Activated naive CD8-positive, alpha-beta T cell (primary cell): ENCODE measurements around the gene GRWD1.

Experiments
- H3K27ac Mint-ChIP-seq: one replicate; pipeline ENCODE4 v1.8.0; 2021; ENCODE audit warnings: mixed read lengths
- H3K27me3 Mint-ChIP-seq: one replicate; pipeline ENCODE4 v1.8.0; 2021; ENCODE audit warnings: mixed read lengths
- H3K36me3 Mint-ChIP-seq: one replicate; pipeline ENCODE4 v1.8.0; 2021; ENCODE audit warnings: mixed read lengths
- H3K4me1 Mint-ChIP-seq: one replicate; pipeline ENCODE4 v1.8.0; 2021; ENCODE audit warnings: low read depth, mixed read lengths
- H3K4me3 Mint-ChIP-seq: one replicate; pipeline ENCODE4 v1.8.0; 2021; ENCODE audit warnings: mild to moderate bottlenecking, mixed read lengths
- H3K9me3 Mint-ChIP-seq: one replicate; pipeline ENCODE4 v1.8.0; 2021; ENCODE audit warnings: low read depth, mixed read lengths

The GRWD1 gene

GRCh38 chr19:48444129-48444935 is 1.5 kb upstream of the GRWD1 start:
- no peaks in the 10 kb centered on the region for H3K9me3 Mint-ChIP-seq

GRCh38 chr19:48444936-48445200 is 915 bp upstream of the GRWD1 start:
- Mint-ChIP-seq H3K36me3 (peaks cover 11% of the 10 kb centered on the region), H3K4me3 (peak overlapping the region; percentile 79), H3K27ac (peak overlapping the region; percentile 93), H3K4me1 (peaks cover 37% of the 10 kb centered on the region), H3K27me3 (peaks cover 10% of the 10 kb centered on the region), H3K9me3 (no peaks in the 10 kb centered on the region)

More at GRCh38 chr19:48444129-48444935, 1.5 kb upstream of the GRWD1 start:
- peak overlapping the region; percentile 79 for H3K4me3 Mint-ChIP-seq
- peak overlapping the region; percentile 93 for H3K27ac Mint-ChIP-seq
- peaks cover 37% of the 10 kb centered on the region for H3K4me1 Mint-ChIP-seq
- peaks cover 10% of the 10 kb centered on the region for H3K27me3 Mint-ChIP-seq
- peaks cover 11% of the 10 kb centered on the region for H3K36me3 Mint-ChIP-seq

- peaks cover 37% of the 10 kb centered on the region for H3K4me1 Mint-ChIP-seq
- peak overlapping the region; percentile 79 for H3K4me3 Mint-ChIP-seq
- H3K27me3 Mint-ChIP-seq: peaks cover 10% of the 10 kb centered on the region
Measured at GRCh38 chr19:48445256-48445605, 552 bp upstream of the GRWD1 start.

GRCh38 chr19:48446579-48446978 is 796 bp downstream of the GRWD1 start:
- H3K27me3 Mint-ChIP-seq: peaks cover 7% of the 10 kb centered on the region
- no peaks in the 10 kb centered on the region for H3K9me3 Mint-ChIP-seq
- peaks cover 37% of the 10 kb centered on the region for H3K4me1 Mint-ChIP-seq
- peak overlapping the region; percentile 93 for H3K27ac Mint-ChIP-seq
- peaks cover 9% of the 10 kb centered on the region for H3K36me3 Mint-ChIP-seq
- H3K4me3 Mint-ChIP-seq: peak overlapping the region; percentile 79

More at GRCh38 chr19:48445256-48445605, 552 bp upstream of the GRWD1 start:
- Mint-ChIP-seq H3K36me3 (peaks cover 11% of the 10 kb centered on the region), H3K9me3 (no peaks in the 10 kb centered on the region), H3K27ac (peak overlapping the region; percentile 93)

GRCh38 chr19:48448563-48448962 is 2.8 kb downstream of the GRWD1 start:
- Mint-ChIP-seq H3K4me3 (peak overlapping the region; percentile 79), H3K36me3 (peaks cover 9% of the 10 kb centered on the region), H3K4me1 (peaks cover 36% of the 10 kb centered on the region), H3K27me3 (peaks cover 5% of the 10 kb centered on the region), H3K9me3 (no peaks in the 10 kb centered on the region), H3K27ac (peak overlapping the region; percentile 41)

GRCh38 chr19:48450441-48450840 is 4.7 kb downstream of the GRWD1 start:
- H3K9me3 Mint-ChIP-seq: no peaks in the 10 kb centered on the region
- peaks cover 9% of the 10 kb centered on the region for H3K36me3 Mint-ChIP-seq
- no peak overlapping the region for H3K27ac Mint-ChIP-seq
- no peak overlapping the region for H3K4me3 Mint-ChIP-seq
- H3K4me1 Mint-ChIP-seq: peaks cover 27% of the 10 kb centered on the region
- no peaks in the 10 kb centered on the region for H3K27me3 Mint-ChIP-seq

GRCh38 chr19:48450863-48451262 is 5.1 kb downstream of the GRWD1 start:
- Mint-ChIP-seq H3K4me1 (peaks cover 25% of the 10 kb centered on the region), H3K36me3 (peaks cover 9% of the 10 kb centered on the region), H3K27ac (no peak overlapping the region), H3K27me3 (no peaks in the 10 kb centered on the region), H3K4me3 (no peak overlapping the region), H3K9me3 (no peaks in the 10 kb centered on the region)

- Mint-ChIP-seq H3K27me3 (no peaks in the 10 kb centered on the region), H3K9me3 (no peaks in the 10 kb centered on the region), H3K4me3 (no peak overlapping the region), H3K27ac (no peak overlapping the region), H3K4me1 (peaks cover 22% of the 10 kb centered on the region), H3K36me3 (peaks cover 9% of the 10 kb centered on the region)
Measured at GRCh38 chr19:48451624-48452023, 5.8 kb downstream of the GRWD1 start.

- Mint-ChIP-seq H3K9me3 (no peaks in the 10 kb centered on the region), H3K27me3 (no peaks in the 10 kb centered on the region), H3K36me3 (peaks cover 9% of the 10 kb centered on the region), H3K4me3 (no peak overlapping the region), H3K4me1 (peaks cover 17% of the 10 kb centered on the region), H3K27ac (no peak overlapping the region)
Measured at GRCh38 chr19:48452289-48453190, 6.8 kb downstream of the GRWD1 start.

GRCh38 chr19:48454150-48454730 is 8.5 kb downstream of the GRWD1 start:
- H3K27me3 Mint-ChIP-seq: no peaks in the 10 kb centered on the region
- H3K27ac Mint-ChIP-seq: no peak overlapping the region
- no peaks in the 10 kb centered on the region for H3K9me3 Mint-ChIP-seq
- H3K36me3 Mint-ChIP-seq: no peaks in the 10 kb centered on the region
- no peak overlapping the region for H3K4me3 Mint-ChIP-seq
- peaks cover 4% of the 10 kb centered on the region for H3K4me1 Mint-ChIP-seq

- H3K36me3 Mint-ChIP-seq: no peaks in the 10 kb centered on the region
- peak within 1 kb of the TSS; percentile 46 for H3K27ac Mint-ChIP-seq
- H3K9me3 Mint-ChIP-seq: no peaks in the 10 kb centered on the region
- no peaks in the 10 kb centered on the region for H3K27me3 Mint-ChIP-seq
- H3K4me1 Mint-ChIP-seq: peaks cover 4% of the 10 kb centered on the region
- no peak within 1 kb of the TSS for H3K4me3 Mint-ChIP-seq
Measured at GRCh38 chr19:48455171-48455907, 9.6 kb downstream of the GRWD1 start, which contains the start of gene KCNJ14. Gene KCNJ14 (plus strand): TSS chr19:48455574. CDS start chr19:48461725, 6,151 bp downstream.

- Mint-ChIP-seq H3K4me3 (no peak overlapping the region), H3K4me1 (peaks cover 4% of the 10 kb centered on the region), H3K9me3 (no peaks in the 10 kb centered on the region), H3K36me3 (no peaks in the 10 kb centered on the region), H3K27ac (no peak overlapping the region), H3K27me3 (no peaks in the 10 kb centered on the region)
Measured at GRCh38 chr19:48455908-48456562, 10.3 kb downstream of the GRWD1 start.

- no peak overlapping the region for H3K27ac Mint-ChIP-seq
- no peak overlapping the region for H3K4me3 Mint-ChIP-seq
- no peaks in the 10 kb centered on the region for H3K27me3 Mint-ChIP-seq
- H3K4me1 Mint-ChIP-seq: peaks cover 4% of the 10 kb centered on the region
- no peaks in the 10 kb centered on the region for H3K9me3 Mint-ChIP-seq
- no peaks in the 10 kb centered on the region for H3K36me3 Mint-ChIP-seq
Measured at GRCh38 chr19:48456864-48457263, 11.1 kb downstream of the GRWD1 start.

GRCh38 chr19:48458016-48458415 is 12.2 kb downstream of the GRWD1 start:
- no peak overlapping the region for H3K4me3 Mint-ChIP-seq
- H3K36me3 Mint-ChIP-seq: no peaks in the 10 kb centered on the region
- H3K9me3 Mint-ChIP-seq: no peaks in the 10 kb centered on the region
- H3K4me1 Mint-ChIP-seq: peaks cover 4% of the 10 kb centered on the region
- no peak overlapping the region for H3K27ac Mint-ChIP-seq
- no peaks in the 10 kb centered on the region for H3K27me3 Mint-ChIP-seq
